ENCODE results near the gene METTL4.
"Not testable (repeated sequence)": the region's sequence is repeated elsewhere in the genome, so short reads cannot be mapped to it uniquely, and the experiment has no call there.

Gene METTL4

DNA sequence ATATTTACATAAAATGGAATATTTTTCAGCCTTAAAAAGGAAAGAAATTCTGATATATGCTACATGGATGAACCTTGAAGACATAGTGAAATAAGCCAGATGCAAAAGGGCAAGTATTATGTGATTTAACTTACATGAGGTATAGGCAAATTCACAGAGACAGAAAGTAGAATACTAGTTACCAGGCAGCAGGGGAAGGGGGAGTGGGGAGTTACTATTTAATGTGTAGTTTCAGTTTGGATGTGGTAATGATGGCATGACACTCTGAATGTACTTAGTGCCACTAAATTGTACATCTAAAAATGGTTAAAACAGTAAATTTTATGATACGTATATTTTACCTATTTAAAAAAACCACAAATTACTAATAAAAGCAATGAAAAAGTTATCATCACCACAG, 12.1 kb downstream of the METTL4 start:
- no peak for DNase-seq

GRCh38 chr18:2557536-2557935, 13.8 kb downstream of the METTL4 start:
- DNase-seq: no peak

GRCh38 chr18:2555895-2556294, 15.4 kb downstream of the METTL4 start:
- DNase-seq: no peak

DNA sequence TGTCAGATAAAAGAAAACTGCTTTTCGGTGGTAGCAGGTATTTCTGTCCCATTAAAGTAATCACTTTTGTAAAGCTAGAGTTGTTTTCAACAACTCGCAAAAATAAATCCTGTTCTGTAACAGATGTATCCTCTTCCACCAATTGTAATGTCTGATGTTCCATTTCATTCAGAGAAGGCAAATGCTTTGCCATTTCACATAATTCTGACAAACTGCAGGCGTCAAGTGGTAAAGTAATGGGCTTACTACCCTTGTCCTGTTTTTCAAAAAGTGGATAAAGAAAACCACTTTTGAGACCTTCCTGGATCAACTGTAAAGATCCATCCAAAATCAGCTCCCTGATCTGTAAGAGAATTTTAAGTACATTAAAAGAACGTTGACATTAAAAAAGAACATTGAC, 16.6 kb downstream of the METTL4 start:
- DNase-seq: no peak

GRCh38 chr18:2551425-2551824, 19.9 kb downstream of the METTL4 start:
- no peak for DNase-seq

GRCh38 chr18:2549462-2549861, 21.8 kb downstream of the METTL4 start:
- DNase-seq: no peak

- peak in 2 of 6 experiments; percentile 32 to 48 for DNase-seq
These were observed 23.7 kb downstream of the METTL4 start for GRCh38 chr18:2547477-2548087.

DNA sequence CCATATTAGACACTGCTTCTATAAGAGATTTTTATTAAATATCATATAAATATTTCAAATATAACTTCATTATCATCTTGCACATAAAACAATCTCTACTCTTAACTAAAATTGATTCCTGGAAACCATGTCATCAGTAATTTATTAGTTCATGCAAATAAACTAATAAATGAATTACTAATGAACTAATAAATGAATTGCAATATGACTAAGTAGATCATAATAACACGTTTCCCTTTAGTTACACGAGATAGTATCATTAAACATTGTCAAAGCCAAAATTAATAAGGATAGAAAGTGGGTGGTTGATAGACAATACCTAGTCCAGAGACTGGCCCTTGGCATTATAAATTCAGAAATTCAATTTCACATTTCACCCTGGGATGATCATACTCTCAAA, 26.1 kb downstream of the METTL4 start:
- DNase-seq: no peak

GRCh38 chr18:2541925-2542563, 29.3 kb downstream of the METTL4 start:
- peak in 2 of 6 experiments; percentile 37 to 43 for DNase-seq

DNA sequence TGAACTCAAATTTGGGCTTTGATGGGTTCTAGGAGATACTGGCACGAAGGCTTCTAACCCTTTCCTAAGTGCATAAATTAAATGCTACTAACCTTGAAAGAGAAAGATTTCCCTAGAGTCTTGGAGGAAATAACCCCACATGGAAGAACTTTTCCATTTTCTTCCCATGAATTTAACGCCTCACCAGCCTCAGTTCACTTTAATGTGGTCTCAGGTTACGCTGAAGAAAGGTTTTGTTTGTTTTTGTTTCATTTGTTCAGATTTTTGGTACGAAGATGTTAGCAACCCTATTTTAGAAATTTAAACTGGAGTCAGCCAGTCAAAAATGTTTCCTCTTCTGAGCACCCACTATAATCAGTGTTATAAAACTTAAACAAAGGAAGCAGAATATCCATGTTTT, 30.7 kb downstream of the METTL4 start:
- no peak for DNase-seq

- no peak for DNase-seq
These were observed 32.5 kb downstream of the METTL4 start for GRCh38 chr18:2538844-2539243.

DNA sequence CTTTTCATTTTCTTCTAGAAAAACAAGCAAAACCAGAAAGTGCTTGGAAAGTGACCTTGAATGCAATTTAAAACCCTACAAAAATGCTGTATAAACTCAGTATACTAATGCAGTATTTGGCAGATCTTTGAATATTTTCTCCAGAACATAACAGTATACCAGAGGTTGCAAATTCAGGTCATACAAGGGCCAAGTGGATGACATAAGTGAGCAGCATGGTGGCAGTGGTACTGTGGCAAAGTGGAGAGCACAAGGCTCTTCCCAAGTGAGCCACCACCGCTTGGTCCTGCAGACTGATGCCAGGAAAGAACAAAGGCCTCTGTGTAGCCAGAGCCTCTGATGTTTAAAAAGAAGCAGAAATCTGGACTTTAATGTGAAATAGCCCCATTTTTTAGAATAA, 33.1 kb downstream of the METTL4 start:
- no peak for DNase-seq

- no peak for DNase-seq
These were observed 34.0 kb downstream of the METTL4 start for GRCh38 chr18:2537296-2537695.

GRCh38 chr18:2536493-2536892, 34.8 kb downstream of the METTL4 start:
- DNase-seq: no peak

- no peak for DNase-seq
These were observed 35.2 kb downstream of the METTL4 start for GRCh38 chr18:2536063-2536462.

- no peak for DNase-seq
These were observed 35.8 kb downstream of the METTL4 start for GRCh38 chr18:2535419-2535910.

- no peak for DNase-seq
These were observed 36.4 kb downstream of the METTL4 start for GRCh38 chr18:2534906-2535305.

DNA sequence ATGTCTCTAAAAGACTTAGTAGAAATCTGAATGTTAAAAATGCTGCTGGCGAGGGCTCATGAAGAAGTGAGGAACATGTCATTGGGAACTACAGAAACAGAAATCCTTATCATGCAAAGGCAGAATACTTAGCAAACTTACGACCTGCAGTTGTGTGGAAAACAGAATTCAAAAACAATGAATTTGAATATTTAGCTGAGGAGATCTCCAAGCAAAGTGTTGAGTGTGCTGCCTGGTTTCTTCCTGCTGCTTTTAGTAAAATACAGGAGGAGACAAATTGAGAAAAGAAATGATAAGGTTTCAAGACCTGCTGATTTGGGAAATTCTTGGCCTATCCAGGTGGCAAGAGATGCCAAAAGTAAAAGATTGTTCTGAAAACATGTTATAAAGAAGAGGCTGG, 38.5 kb downstream of the METTL4 start:
- DNase-seq: no peak

- DNase-seq: no peak
These were observed 39.6 kb downstream of the METTL4 start for GRCh38 chr18:2531751-2532150.

DNA sequence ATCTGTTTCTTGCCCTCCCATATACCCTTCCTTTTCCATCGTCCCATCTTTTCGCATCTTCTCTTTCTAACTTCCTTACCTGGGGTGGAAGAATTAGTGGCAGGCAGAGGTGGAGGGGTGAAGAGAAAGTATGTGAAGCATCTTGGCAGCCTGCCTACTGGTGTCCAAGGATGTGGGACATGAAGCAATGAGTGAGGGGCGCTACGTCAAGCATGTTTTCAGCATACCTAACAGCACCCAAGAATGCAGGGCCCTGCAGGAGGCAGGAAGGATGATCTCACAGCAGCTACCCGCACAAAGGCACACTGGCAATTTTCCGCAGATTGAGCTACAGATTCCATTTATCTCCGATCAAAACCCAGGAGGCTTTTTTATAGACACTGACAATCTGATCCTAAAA, 42.2 kb downstream of the METTL4 start:
- DNase-seq: no peak

DNA sequence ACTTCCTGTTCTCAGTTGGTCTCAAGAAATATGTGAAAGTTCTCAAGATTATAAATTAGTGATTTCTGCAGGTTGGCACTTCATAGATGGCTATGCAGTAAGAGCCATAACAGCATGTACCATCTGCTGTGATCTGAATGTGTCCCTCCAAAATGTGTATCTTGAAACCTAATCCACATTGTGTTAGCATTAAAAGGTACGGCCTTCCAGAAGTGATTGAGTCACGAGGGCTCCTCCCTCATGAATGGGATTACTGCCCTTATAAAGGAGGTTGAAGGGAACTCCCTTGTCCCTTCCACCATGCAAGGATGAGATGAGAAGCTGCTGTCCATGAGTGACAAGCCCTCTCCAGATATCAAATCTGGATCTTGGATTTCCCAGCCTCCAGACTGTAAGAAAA, 45.0 kb downstream of the METTL4 start:
- no peak for DNase-seq

DNA sequence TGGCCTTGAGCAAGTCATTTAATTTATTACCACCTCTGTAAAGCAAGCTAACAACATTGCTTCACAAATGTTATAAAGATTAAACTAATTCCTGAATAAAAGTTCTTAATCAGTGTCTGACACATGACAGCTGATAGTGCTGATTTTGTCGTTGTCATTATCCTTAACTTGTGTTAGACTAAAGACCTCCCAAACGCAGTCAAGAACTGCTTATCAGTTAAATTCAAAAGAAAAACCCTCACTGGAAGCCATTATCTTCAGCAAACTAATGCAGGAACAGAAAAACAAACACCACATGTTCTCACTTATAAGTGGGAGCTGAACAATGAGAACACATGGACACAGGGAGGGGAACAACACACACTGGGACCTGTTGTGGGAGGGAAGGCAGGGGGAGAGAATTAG, 46.5 kb downstream of the METTL4 start:
- not testable (repeated sequence) for DNase-seq

- no peak for DNase-seq
These were observed 49.2 kb downstream of the METTL4 start for GRCh38 chr18:2522112-2522511.

DNA sequence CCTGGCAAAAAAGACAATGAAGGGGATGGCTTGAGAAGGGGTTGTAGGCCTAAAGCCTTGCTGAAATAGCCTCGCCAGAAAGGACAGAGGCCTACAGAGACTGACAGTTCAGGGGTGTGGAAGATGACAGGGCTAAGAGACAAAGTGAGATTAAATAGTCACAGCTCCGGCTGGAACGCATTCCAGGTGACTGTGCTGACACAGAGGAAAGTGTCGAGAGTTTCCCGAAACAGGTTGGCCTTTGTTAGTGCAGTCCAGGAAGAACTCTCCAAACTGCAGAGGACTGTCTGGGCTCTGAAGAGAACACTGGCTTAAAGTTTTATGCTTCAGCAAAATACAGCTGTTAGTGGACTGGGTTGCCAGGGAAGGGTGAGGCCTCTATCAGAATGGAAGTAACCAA, 52.8 kb downstream of the METTL4 start:
- no peak for DNase-seq
